ENCODE data around the gene FBXO8. TPM values are rescaled to one million over a fixed set of nuclear protein-coding genes. Genes with fewer than 3 reads are reported as not detected.
"Not testable (repeated sequence)": the region's sequence is repeated elsewhere in the genome, so short reads cannot be mapped to it uniquely, and the experiment has no call there.

FBXO8 gene
- total RNA-seq, 1 donor: 32.2 TPM

DNA sequence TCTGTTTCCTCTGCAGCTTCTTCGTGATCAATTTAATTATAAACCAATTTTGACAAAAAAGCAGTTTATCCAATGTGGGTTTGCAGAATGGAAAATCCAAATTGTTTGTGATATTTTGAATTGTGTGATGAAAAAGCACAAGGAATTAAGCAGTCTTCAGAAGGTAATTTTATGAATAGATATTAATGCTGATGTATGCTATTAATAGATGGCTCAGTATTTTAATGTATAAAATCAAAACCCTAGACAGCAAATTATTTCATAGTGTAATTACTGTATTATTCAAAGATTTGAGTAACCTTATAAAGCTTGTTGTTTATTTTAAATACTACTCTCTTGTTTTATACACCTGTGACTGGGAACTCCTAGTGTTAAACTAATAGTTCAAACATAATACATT is 20.2 kb upstream of the FBXO8 start:
- TF ChIP-seq CTCF (IDR thresholded peaks at IDR 0.05; ENCODE audit: extremely low read depth, low read depth, low read length): no peak
- Histone ChIP-seq H3K9me3 (ENCODE audit: low read depth, low read length) (no peaks in the 10 kb centered on the region), H3K27ac (ENCODE audit: low read depth, low read length) (no peak overlapping the region), H3K79me2 (ENCODE audit: insufficient read depth, low read length) (no peaks in the 10 kb centered on the region), H2AFZ (ENCODE audit: low read length) (no peak overlapping the region), H3K27me3 (ENCODE audit: insufficient read depth, low read length) (no peaks in the 10 kb centered on the region), H4K20me1 (ENCODE audit: insufficient read depth, low read length) (no peaks in the 10 kb centered on the region), H3K4me2 (ENCODE audit: insufficient read depth, low read length) (no peak overlapping the region), H3K4me1 (ENCODE audit: insufficient read depth, low read length) (no peaks in the 10 kb centered on the region), H3K4me3 (ENCODE audit: insufficient read depth, low read length) (no peak overlapping the region), H3K36me3 (ENCODE audit: insufficient read depth, low read length) (no peaks in the 10 kb centered on the region)
- DNase-seq (ENCODE audit: insufficient read length, low spot score, missing footprints): no peak

DNA sequence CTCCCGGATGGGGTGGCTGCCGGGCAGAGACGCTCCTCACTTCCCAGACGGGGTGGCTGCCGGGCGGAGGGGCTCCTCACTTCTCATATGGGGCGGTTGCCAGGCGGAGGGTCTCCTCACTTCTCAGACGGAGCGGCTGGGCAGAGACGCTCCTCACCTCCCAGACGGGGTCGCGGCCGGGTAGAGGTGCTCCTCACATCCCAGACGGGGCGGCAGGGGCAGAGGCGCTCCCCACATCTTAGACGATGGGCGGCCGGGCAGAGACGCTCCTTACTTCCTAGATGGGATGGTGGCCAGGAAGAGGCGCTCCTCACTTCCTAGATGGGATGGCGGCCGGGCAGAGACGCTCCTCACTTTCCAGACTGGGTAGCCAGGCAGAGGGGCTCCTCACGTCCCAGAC is 11.7 kb upstream of the FBXO8 start:
- H3K27me3 ChIP-seq (ENCODE audit: insufficient read depth, low read length); H3K36me3 ChIP-seq (ENCODE audit: insufficient read depth, low read length); H2AFZ ChIP-seq (ENCODE audit: low read length); H3K27ac ChIP-seq (ENCODE audit: low read depth, low read length); H3K9me3 ChIP-seq (ENCODE audit: low read depth, low read length); H3K4me1 ChIP-seq (ENCODE audit: insufficient read depth, low read length); DNase-seq (ENCODE audit: insufficient read length, low spot score, missing footprints); H4K20me1 ChIP-seq (ENCODE audit: insufficient read depth, low read length); H3K4me2 ChIP-seq (ENCODE audit: insufficient read depth, low read length); H3K4me3 ChIP-seq (ENCODE audit: insufficient read depth, low read length): not testable (repeated sequence)
- H3K79me2 ChIP-seq (ENCODE audit: insufficient read depth, low read length): peaks cover 12% of the 10 kb centered on the region

- not testable (repeated sequence) for H3K27me3 ChIP-seq (ENCODE audit: insufficient read depth, low read length); H3K4me1 ChIP-seq (ENCODE audit: insufficient read depth, low read length); H3K4me3 ChIP-seq (ENCODE audit: insufficient read depth, low read length); H3K9me3 ChIP-seq (ENCODE audit: low read depth, low read length); H3K36me3 ChIP-seq (ENCODE audit: insufficient read depth, low read length); H4K20me1 ChIP-seq (ENCODE audit: insufficient read depth, low read length); H2AFZ ChIP-seq (ENCODE audit: low read length); DNase-seq (ENCODE audit: insufficient read length, low spot score, missing footprints); H3K4me2 ChIP-seq (ENCODE audit: insufficient read depth, low read length); H3K27ac ChIP-seq (ENCODE audit: low read depth, low read length)
- H3K79me2 ChIP-seq (ENCODE audit: insufficient read depth, low read length): peaks cover 12% of the 10 kb centered on the region
These were observed 11.2 kb upstream of the FBXO8 start for GRCh38 chr4:174294641-174295040.

GRCh38 chr4:174292473-174292872 is 9.0 kb upstream of the FBXO8 start:
- TF ChIP-seq CTCF (IDR thresholded peaks at IDR 0.05; ENCODE audit: extremely low read depth, low read depth, low read length): no peak
- Histone ChIP-seq H3K9me3 (ENCODE audit: low read depth, low read length) (no peaks in the 10 kb centered on the region), H3K79me2 (ENCODE audit: insufficient read depth, low read length) (peaks cover 19% of the 10 kb centered on the region), H4K20me1 (ENCODE audit: insufficient read depth, low read length) (no peaks in the 10 kb centered on the region), H3K4me3 (ENCODE audit: insufficient read depth, low read length) (no peak overlapping the region), H3K4me2 (ENCODE audit: insufficient read depth, low read length) (no peak overlapping the region), H3K27me3 (ENCODE audit: insufficient read depth, low read length) (no peaks in the 10 kb centered on the region), H2AFZ (ENCODE audit: low read length) (no peak overlapping the region), H3K36me3 (ENCODE audit: insufficient read depth, low read length) (no peaks in the 10 kb centered on the region), H3K4me1 (ENCODE audit: insufficient read depth, low read length) (no peaks in the 10 kb centered on the region), H3K27ac (ENCODE audit: low read depth, low read length) (no peak overlapping the region)
- no peak for DNase-seq (ENCODE audit: insufficient read length, low spot score, missing footprints)

- no peaks in the 10 kb centered on the region for H3K36me3 ChIP-seq (ENCODE audit: insufficient read depth, low read length)
- no peak overlapping the region for H3K4me3 ChIP-seq (ENCODE audit: insufficient read depth, low read length)
- H3K4me2 ChIP-seq (ENCODE audit: insufficient read depth, low read length): no peak overlapping the region
- peaks cover 7% of the 10 kb centered on the region for H3K4me1 ChIP-seq (ENCODE audit: insufficient read depth, low read length)
- no peaks in the 10 kb centered on the region for H4K20me1 ChIP-seq (ENCODE audit: insufficient read depth, low read length)
- DNase-seq (ENCODE audit: insufficient read length, low spot score, missing footprints): no peak
- TF ChIP-seq CTCF (IDR thresholded peaks at IDR 0.05; ENCODE audit: extremely low read depth, low read depth, low read length): no peak
- H3K27ac ChIP-seq (ENCODE audit: low read depth, low read length): no peak overlapping the region
- H2AFZ ChIP-seq (ENCODE audit: low read length): no peak overlapping the region
- H3K79me2 ChIP-seq (ENCODE audit: insufficient read depth, low read length): peaks cover 47% of the 10 kb centered on the region
- no peaks in the 10 kb centered on the region for H3K9me3 ChIP-seq (ENCODE audit: low read depth, low read length)
- H3K27me3 ChIP-seq (ENCODE audit: insufficient read depth, low read length): no peaks in the 10 kb centered on the region
These were observed 3.4 kb upstream of the FBXO8 start for GRCh38 chr4:174286870-174287269.
